Astrocyte (in vitro differentiated cells and primary cell): ENCODE results near the gene ZNF407.
"Not testable (repeated sequence)": the region's sequence is repeated elsewhere in the genome, so short reads cannot be mapped to it uniquely, and the experiment has no call there.

Source experiments
- CTCF ChIP-seq: IDR thresholded peaks from 2 replicates; pipeline ENCODE4 v1.5.1; 2011; ENCODE audit warnings: low read depth, mild to moderate bottlenecking, inconsistent platforms, low read length, moderate library complexity; ENCODE audit not compliant: insufficient read depth
- EZH2 ChIP-seq: IDR thresholded peaks from 2 replicates; pipeline ENCODE4 v1.6.1; 2012; ENCODE audit warnings: mild to moderate bottlenecking, low read length, inconsistent platforms; ENCODE audit not compliant: insufficient read depth

- not testable (repeated sequence) for TF ChIP-seq CTCF, EZH2
These were observed 374.1 kb downstream of the ZNF407 start for GRCh38 chr18:74971776-74972175.
